ENCODE data around the gene CDKAL1. TPM values are rescaled to one million over a fixed set of nuclear protein-coding genes. Genes with fewer than 3 reads are reported as not detected.
A peak's percentile ranks its signal among the peaks of the same experiment; 100 is the strongest.

CDKAL1 gene
- total and polyA plus RNA-seq, 2 of the 13 experiments (the other 11 are each of a cell fraction or from before 2014, with no cell fraction given): 9.5 to 27.7 TPM

DNA sequence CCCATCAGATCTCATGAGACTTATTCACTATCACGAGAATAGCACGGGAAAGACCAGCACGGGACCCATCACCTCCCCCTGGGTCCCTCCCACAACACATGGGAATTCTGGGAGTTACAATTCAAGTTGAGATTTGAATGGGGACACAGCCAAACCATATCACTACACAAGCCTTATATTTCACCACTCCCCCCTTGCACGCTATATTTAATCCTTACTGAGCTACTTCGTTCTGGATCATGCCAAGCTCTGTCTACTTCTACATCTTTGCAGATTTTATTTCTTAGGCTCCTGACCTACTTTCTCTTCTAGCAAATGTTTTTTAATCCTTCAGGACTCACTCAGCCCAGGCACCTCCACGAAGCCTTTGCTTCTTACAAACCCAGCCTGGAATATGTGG lies 606.7 kb downstream of the CDKAL1 start:
- H3K4me2 ChIP-seq (ENCODE audit: low read depth, low read length): no peak overlapping the region
- no peak overlapping the region for H3K27ac ChIP-seq (ENCODE audit: extremely low read length, insufficient read depth, low read length)
- ChIA-PET POLR2A (no interaction called here), CTCF (ENCODE audit: low intra/inter-chr PET ratio, low total read pairs) (no interaction called here)
- H3K27me3 ChIP-seq (ENCODE audit: control insufficient read depth in 1 of 2, insufficient read depth in 2 of 2, low read length in 2 of 2): no peaks in the 10 kb centered on the region
- 96% methylated on average over 6 of the region's 6 CpGs for WGBS (ENCODE audit: low lambda C conversion rate)
- intact Hi-C loops (cut with micrococcal nuclease; ENCODE audit: unreplicated experiment): no loop called here
- H3K79me2 ChIP-seq (ENCODE audit: insufficient read depth, low read length): no peaks in the 10 kb centered on the region
- H2AFZ ChIP-seq (ENCODE audit: low read length): no peak overlapping the region
- no peak overlapping the region for H3K4me3 ChIP-seq (replicated peaks in 1 of 3; ENCODE audit: insufficient read depth in 1 of 3, low read depth in 2 of 3, low read length in 3 of 3)
- DNase-seq (ENCODE audit: low spot score) (no peak), ATAC-seq (no peak), FAIRE-seq (no peak)
- no TSS peak for BruUV-seq (replicated peaks)
- H3K9ac ChIP-seq (ENCODE audit: insufficient read depth, low read depth, low read length): no peak overlapping the region
- peaks cover 29% of the 10 kb centered on the region for H3K4me1 ChIP-seq (ENCODE audit: insufficient read depth, low read length)
- TF ChIP-seq, protein P1, sequence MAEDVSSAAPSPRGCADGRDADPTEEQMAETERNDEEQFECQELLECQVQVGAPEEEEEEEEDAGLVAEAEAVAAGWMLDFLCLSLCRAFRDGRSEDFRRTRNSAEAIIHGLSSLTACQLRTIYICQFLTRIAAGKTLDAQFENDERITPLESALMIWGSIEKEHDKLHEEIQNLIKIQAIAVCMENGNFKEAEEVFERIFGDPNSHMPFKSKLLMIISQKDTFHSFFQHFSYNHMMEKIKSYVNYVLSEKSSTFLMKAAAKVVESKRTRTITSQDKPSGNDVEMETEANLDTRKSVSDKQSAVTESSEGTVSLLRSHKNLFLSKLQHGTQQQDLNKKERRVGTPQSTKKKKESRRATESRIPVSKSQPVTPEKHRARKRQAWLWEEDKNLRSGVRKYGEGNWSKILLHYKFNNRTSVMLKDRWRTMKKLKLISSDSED (CRISPR knock-in tag; IDR thresholded peaks at IDR 0.05): no peak
- TF ChIP-seq SRSF9 (IDR thresholded peaks at IDR 0.05; ENCODE audit: borderline replicate concordance, insufficient read depth, low read depth, low read length, poor library complexity, severe bottlenecking) (no peak), NCOA1 (CRISPR knock-in tag; IDR thresholded peaks at IDR 0.05) (no peak)
- no peaks in the 10 kb centered on the region for H3K36me3 ChIP-seq (replicated peaks in 1 of 2; ENCODE audit: control insufficient read depth in 1 of 2, insufficient read depth in 2 of 2, low read length in 2 of 2)
- H3K9me3 ChIP-seq (ENCODE audit: low read length): no peaks in the 10 kb centered on the region
- no peaks in the 10 kb centered on the region for H4K20me1 ChIP-seq (ENCODE audit: insufficient read depth, low read length)
- in situ Hi-C loops (cut with HindIII; ENCODE audit: extremely low pct_ligation_motif_present, low pct_unique_long_range_greater_than_20kb): no loop called here

GRCh38 chr6:21141616-21142303 lies 607.5 kb downstream of the CDKAL1 start:
- Histone ChIP-seq H3K27me3 (ENCODE audit: control insufficient read depth in 1 of 2, insufficient read depth in 2 of 2, low read length in 2 of 2) (no peaks in the 10 kb centered on the region), H3K36me3 (replicated peaks in 1 of 2; ENCODE audit: control insufficient read depth in 1 of 2, insufficient read depth in 2 of 2, low read length in 2 of 2) (no peaks in the 10 kb centered on the region), H3K4me1 (ENCODE audit: insufficient read depth, low read length) (peaks cover 29% of the 10 kb centered on the region), H4K20me1 (ENCODE audit: insufficient read depth, low read length) (no peaks in the 10 kb centered on the region), H2AFZ (ENCODE audit: low read length) (no peak overlapping the region), H3K9ac (ENCODE audit: insufficient read depth, low read depth, low read length) (no peak overlapping the region), H3K79me2 (ENCODE audit: insufficient read depth, low read length) (no peaks in the 10 kb centered on the region), H3K4me3 (replicated peaks in 1 of 3; ENCODE audit: insufficient read depth in 1 of 3, low read depth in 2 of 3, low read length in 3 of 3) (no peak overlapping the region), H3K4me2 (ENCODE audit: low read depth, low read length) (no peak overlapping the region), H3K9me3 (ENCODE audit: low read length) (no peaks in the 10 kb centered on the region), H3K27ac (ENCODE audit: extremely low read length, insufficient read depth, low read length) (peak overlapping the region; percentile 25)
- peak; percentile 99 for ATAC-seq
- DNase-seq (ENCODE audit: low spot score): peak; percentile 55
- ChIA-PET CTCF (ENCODE audit: low intra/inter-chr PET ratio, low total read pairs) (no interaction called here), POLR2A (no interaction called here)
- BruUV-seq (replicated peaks): no TSS peak
- in situ Hi-C loops (cut with HindIII; ENCODE audit: extremely low pct_ligation_motif_present, low pct_unique_long_range_greater_than_20kb): no loop called here
- intact Hi-C loops (cut with micrococcal nuclease; ENCODE audit: unreplicated experiment): no loop called here
- FAIRE-seq: no peak
- WGBS (ENCODE audit: low lambda C conversion rate): 72% methylated on average over 1 of the region's 1 CpG
- TF ChIP-seq EP300 (IDR thresholded peaks at IDR 0.05; ENCODE audit: low read depth in 2 of 2, low read length in 2 of 2): peak in 1 of 2 experiments; percentile 49; a peak in 1 of 4 replicates
- TF ChIP-seq EP300 (CRISPR knock-in tag; IDR thresholded peaks at IDR 0.05; ENCODE audit: borderline replicate concordance): no peak
- TF ChIP-seq POGZ (CRISPR knock-in tag; IDR thresholded peaks at IDR 0.05): peak; percentile 63
- 0 out of 2 replicates have a peak, but pooled peaks have one; percentile 7 for TF ChIP-seq LCORL (IDR thresholded peaks at IDR 0.05)
- peak; percentile 61 for TF ChIP-seq LCORL (CRISPR knock-in tag; IDR thresholded peaks at IDR 0.05)
- peak; percentile 40; the same call in 1 of the 2 replicates for TF ChIP-seq SALL1 (CRISPR knock-in tag; IDR thresholded peaks at IDR 0.05)
- peak; percentile 29; the same call in 1 of the 2 replicates for TF ChIP-seq HNF4G (IDR thresholded peaks at IDR 0.05; ENCODE audit: borderline replicate concordance, low read depth, low read length)
- no peak for TF ChIP-seq HNF4G (CRISPR knock-in tag; IDR thresholded peaks at IDR 0.05; ENCODE audit: borderline replicate concordance, low read depth)
- TF ChIP-seq YEATS4 (CRISPR knock-in tag; IDR thresholded peaks at IDR 0.05; ENCODE audit: borderline replicate concordance): no peak
- TF ChIP-seq ZBTB7B (CRISPR knock-in tag; IDR thresholded peaks at IDR 0.05): 0 out of 2 replicates have a peak, but pooled peaks have one; percentile 20
- no peak for TF ChIP-seq ZNF841 (CRISPR knock-in tag; IDR thresholded peaks at IDR 0.05; ENCODE audit: borderline replicate concordance)
- TF ChIP-seq TCF7 (IDR thresholded peaks at IDR 0.05; ENCODE audit: low read depth): peak; percentile 30; the same call in 1 of the 2 replicates
- TF ChIP-seq ZMYM4 (CRISPR knock-in tag; IDR thresholded peaks at IDR 0.05): peak; percentile 38; the same call in 1 of the 2 replicates
- TF ChIP-seq HNF4A (CRISPR knock-in tag; IDR thresholded peaks at IDR 0.05): peak; percentile 83
- peak; percentile 54; the same call in 1 of the 2 replicates for TF ChIP-seq ZNF644 (CRISPR knock-in tag; IDR thresholded peaks at IDR 0.05; ENCODE audit: low read depth)
- peak; percentile 62; the same call in 1 of the 2 replicates for TF ChIP-seq MIXL1 (CRISPR knock-in tag; IDR thresholded peaks at IDR 0.05)
- 0 out of 2 replicates have a peak, but pooled peaks have one; percentile 13 for TF ChIP-seq ZNF317 (CRISPR knock-in tag; IDR thresholded peaks at IDR 0.05)
